Spinal cord (tissue), 10 donors: ENCODE results near the gene GJA5. TPM values are rescaled to one million over a fixed set of nuclear protein-coding genes. Genes with fewer than 3 reads are reported as not detected.

ENCODE experiments used
- DNase-seq, 6 donors: peaks; one replicate each; pipeline versions ENCODE4 v3.0.0 to v3.0.0-alpha.2; 2013 to 2015; ENCODE audit warnings: low spot score in 6 of 6, low read depth in 4 of 6
- H3K27ac ChIP-seq: one replicate; pipeline ENCODE4 v1.5.1; 2013; ENCODE audit warnings: low read depth, low read length, control low read depth
- H3K27me3 ChIP-seq: one replicate; pipeline ENCODE4 v1.6.1; 2013; ENCODE audit warnings: low read length; ENCODE audit not compliant: control insufficient read depth, insufficient read depth
- H3K36me3 ChIP-seq: one replicate; pipeline ENCODE4 v1.6.1; 2013; ENCODE audit warnings: low read length; ENCODE audit not compliant: control insufficient read depth, insufficient read depth
- H3K4me1 ChIP-seq: one replicate; pipeline ENCODE4 v1.6.1; 2013; ENCODE audit warnings: low read length; ENCODE audit not compliant: control insufficient read depth, insufficient read depth
- H3K4me3 ChIP-seq: one replicate; pipeline ENCODE4 v1.5.1; 2013; ENCODE audit warnings: low read depth, low read length, control low read depth
- H3K9me3 ChIP-seq: one replicate; pipeline ENCODE4 v1.6.1; 2013; ENCODE audit warnings: low read length; ENCODE audit not compliant: control insufficient read depth, insufficient read depth
- WGBS: methylation state at CpG from one replicate; pipeline ENCODE4 v1.1.5; 2013; ENCODE audit warnings: missing lambda C conversion rate; ENCODE audit not compliant: insufficient coverage; 5-methylcytosine and 5-hydroxymethylcytosine counted together
- polyA plus RNA-seq, 2 donors: library from polyadenylated mRNA; unstranded; fragments of 120-200 nt; gene quantifications; one replicate each; pipeline ENCODE4 v1.2.1, GENCODE V29; 2013; ENCODE audit not compliant: insufficient read length in 2 of 2
- total RNA-seq, 2 donors: library from RNA; depleted of rRNA in 1 of 2; stranded (reverse); fragments of 120-200 nt in 1 of 2; fragments of >200 nt in 1 of 2; gene quantifications; one replicate each; pipeline versions ENCODE4 v1.2.3 to v1.2.4, GENCODE V29; 2013 to 2014
- donor health status: healthy.

The GJA5 gene
- total and polyA plus RNA-seq, 4 donors = 3.5 to 27.5 (median 6.1) TPM

GRCh38 chr1:147752511-147752910, 7.9 kb downstream of the GJA5 start:
- H3K27ac ChIP-seq = no peak overlapping the region
- H3K9me3 ChIP-seq = no peaks in the 10 kb centered on the region
- H3K27me3 ChIP-seq = no peaks in the 10 kb centered on the region
- 51% methylated on average over 2 of the region's 7 CpGs for WGBS
- H3K4me1 ChIP-seq = no peaks in the 10 kb centered on the region
- H3K4me3 ChIP-seq = no peak overlapping the region
- H3K36me3 ChIP-seq = no peaks in the 10 kb centered on the region
- DNase-seq = peak in 1 of 6 donors; percentile 73

- 100% methylated on average over 1 of the region's 5 CpGs for WGBS
- Histone ChIP-seq H3K27me3 (no peaks in the 10 kb centered on the region), H3K27ac (no peak overlapping the region), H3K9me3 (no peaks in the 10 kb centered on the region), H3K4me3 (no peak overlapping the region), H3K4me1 (no peaks in the 10 kb centered on the region), H3K36me3 (no peaks in the 10 kb centered on the region)
- no peak for DNase-seq
These were observed 9.1 kb downstream of the GJA5 start for GRCh38 chr1:147751346-147751745.

DNA sequence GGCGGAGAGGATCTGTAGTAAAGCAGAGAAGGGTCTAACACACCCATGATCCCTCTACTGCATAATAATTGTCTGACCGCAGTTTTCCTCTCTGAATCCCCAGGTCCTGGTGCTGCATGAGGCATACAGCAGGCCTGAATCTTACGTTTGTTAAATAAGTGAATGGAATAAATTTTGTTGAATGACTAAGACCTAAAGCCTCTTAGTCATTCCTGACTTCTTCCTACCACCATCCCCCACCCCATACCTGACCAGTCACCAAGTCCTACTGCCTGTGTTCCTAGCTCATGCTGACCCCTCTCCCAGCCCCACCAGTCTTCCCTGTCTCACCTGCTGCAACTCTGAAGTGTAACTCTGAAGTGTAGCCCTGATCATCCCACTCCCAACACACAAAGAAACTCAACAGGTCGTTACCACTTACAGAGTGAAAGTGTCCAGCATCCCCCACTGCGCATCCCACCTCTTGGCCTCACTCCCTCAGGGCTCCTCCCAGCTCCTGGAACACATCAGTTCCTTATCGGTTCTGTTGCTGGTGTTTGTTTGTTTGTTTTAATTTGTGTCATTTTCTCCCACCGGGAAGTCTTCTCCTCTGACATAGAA, 9.7 kb downstream of the GJA5 start:
- 83% methylated on average over 2 of the region's 7 CpGs for WGBS
- Histone ChIP-seq H3K27ac (no peak overlapping the region), H3K27me3 (no peaks in the 10 kb centered on the region), H3K4me3 (no peak overlapping the region), H3K9me3 (no peaks in the 10 kb centered on the region), H3K36me3 (no peaks in the 10 kb centered on the region), H3K4me1 (no peaks in the 10 kb centered on the region)
- DNase-seq = no peak

DNA sequence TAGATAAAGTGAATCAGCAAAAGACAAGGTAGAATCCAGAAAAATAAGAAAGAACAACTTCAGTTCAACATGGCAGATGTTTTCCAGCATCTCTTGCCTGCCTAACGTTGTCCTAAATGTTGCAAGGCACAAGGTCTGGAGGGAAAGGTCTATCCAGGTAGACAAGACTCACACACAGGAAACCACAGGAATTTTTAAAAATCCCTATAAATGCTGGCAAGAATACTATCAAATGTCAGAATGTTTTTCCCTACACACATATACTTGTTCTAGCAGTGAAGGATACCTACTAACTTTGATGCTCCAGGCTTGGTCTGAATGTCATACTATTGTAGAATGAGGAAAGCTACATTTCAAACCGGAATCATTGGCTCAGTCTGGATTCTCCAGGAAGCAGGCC, 10.6 kb downstream of the GJA5 start:
- Histone ChIP-seq H3K4me1 (no peaks in the 10 kb centered on the region), H3K4me3 (no peak overlapping the region), H3K9me3 (no peaks in the 10 kb centered on the region), H3K27me3 (no peaks in the 10 kb centered on the region), H3K27ac (no peak overlapping the region), H3K36me3 (no peaks in the 10 kb centered on the region)
- 94% methylated on average over 2 of the region's 2 CpGs for WGBS
- no peak for DNase-seq

- Histone ChIP-seq H3K36me3 (no peaks in the 10 kb centered on the region), H3K27ac (no peak overlapping the region), H3K4me3 (no peak overlapping the region), H3K4me1 (no peaks in the 10 kb centered on the region), H3K27me3 (no peaks in the 10 kb centered on the region), H3K9me3 (no peaks in the 10 kb centered on the region)
- no peak for DNase-seq
- 73% methylated on average over 2 of the region's 3 CpGs for whole genome bisulfite sequencing
These were observed 11.6 kb downstream of the GJA5 start for GRCh38 chr1:147748676-147749350.

DNA sequence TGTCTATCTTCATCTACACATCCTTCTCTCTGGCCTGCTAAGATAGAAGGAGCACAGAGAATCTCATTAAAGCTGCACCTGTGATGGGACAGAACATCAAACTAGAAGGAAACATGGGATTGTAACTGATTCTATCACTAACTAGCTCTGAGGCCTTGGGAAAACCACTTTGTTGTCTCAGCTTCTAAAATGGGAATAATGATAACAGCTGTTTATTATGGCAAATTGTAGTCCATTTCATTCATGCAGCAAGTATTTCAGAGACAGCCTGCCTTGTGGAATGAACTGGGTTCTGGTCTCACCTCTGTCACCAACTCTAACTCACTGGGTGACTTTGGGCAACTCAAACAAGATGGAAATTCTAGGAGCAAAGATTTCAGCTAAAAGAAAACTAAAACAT, 12.4 kb downstream of the GJA5 start:
- no peaks in the 10 kb centered on the region for H3K36me3 ChIP-seq
- H3K4me3 ChIP-seq = no peak overlapping the region
- H3K27me3 ChIP-seq = no peaks in the 10 kb centered on the region
- no peaks in the 10 kb centered on the region for H3K4me1 ChIP-seq
- H3K27ac ChIP-seq = no peak overlapping the region
- DNase-seq = no peak
- H3K9me3 ChIP-seq = no peaks in the 10 kb centered on the region

DNA sequence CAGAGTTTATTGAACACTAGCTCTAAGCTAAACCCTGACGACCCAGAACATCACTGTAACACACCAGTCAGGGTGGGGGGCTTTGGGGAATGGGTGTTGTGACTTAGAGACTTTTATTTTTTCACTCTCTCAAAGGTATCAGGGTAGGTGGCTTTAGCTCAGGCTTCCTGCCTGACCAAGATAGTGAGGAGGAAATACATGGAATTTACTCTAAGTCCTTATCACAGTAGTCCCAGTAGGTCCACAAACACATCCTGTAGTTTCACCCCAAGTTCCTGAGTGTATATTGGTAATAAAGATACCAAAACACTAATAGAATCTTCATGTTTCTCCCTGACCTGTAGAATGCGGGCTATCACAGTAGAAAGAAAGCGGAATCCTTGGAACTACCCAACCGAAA, 15.1 kb downstream of the GJA5 start:
- H3K27me3 ChIP-seq = no peaks in the 10 kb centered on the region
- no peaks in the 10 kb centered on the region for H3K9me3 ChIP-seq
- no CpG with 5 or more reads among the region's 4 CpGs for WGBS
- DNase-seq = no peak
- no peak overlapping the region for H3K4me3 ChIP-seq
- H3K4me1 ChIP-seq = no peaks in the 10 kb centered on the region
- no peaks in the 10 kb centered on the region for H3K36me3 ChIP-seq
- no peak overlapping the region for H3K27ac ChIP-seq

- WGBS = 67% methylated on average over 1 of the region's 1 CpG
- peak in 2 of 6 donors; percentile 5 to 30 for DNase-seq
- Histone ChIP-seq H3K36me3 (no peaks in the 10 kb centered on the region), H3K4me3 (no peak overlapping the region), H3K27me3 (no peaks in the 10 kb centered on the region), H3K27ac (no peak overlapping the region), H3K9me3 (no peaks in the 10 kb centered on the region), H3K4me1 (no peaks in the 10 kb centered on the region)
These were observed 19.3 kb downstream of the GJA5 start for GRCh38 chr1:147741065-147741464.

- no peak for DNase-seq
- Histone ChIP-seq H3K9me3 (no peaks in the 10 kb centered on the region), H3K27me3 (no peaks in the 10 kb centered on the region), H3K4me3 (no peak overlapping the region), H3K4me1 (no peaks in the 10 kb centered on the region), H3K27ac (no peak overlapping the region), H3K36me3 (no peaks in the 10 kb centered on the region)
- WGBS = 100% methylated on average over 3 of the region's 3 CpGs
These were observed 20.0 kb downstream of the GJA5 start for GRCh38 chr1:147740391-147740790.

DNA sequence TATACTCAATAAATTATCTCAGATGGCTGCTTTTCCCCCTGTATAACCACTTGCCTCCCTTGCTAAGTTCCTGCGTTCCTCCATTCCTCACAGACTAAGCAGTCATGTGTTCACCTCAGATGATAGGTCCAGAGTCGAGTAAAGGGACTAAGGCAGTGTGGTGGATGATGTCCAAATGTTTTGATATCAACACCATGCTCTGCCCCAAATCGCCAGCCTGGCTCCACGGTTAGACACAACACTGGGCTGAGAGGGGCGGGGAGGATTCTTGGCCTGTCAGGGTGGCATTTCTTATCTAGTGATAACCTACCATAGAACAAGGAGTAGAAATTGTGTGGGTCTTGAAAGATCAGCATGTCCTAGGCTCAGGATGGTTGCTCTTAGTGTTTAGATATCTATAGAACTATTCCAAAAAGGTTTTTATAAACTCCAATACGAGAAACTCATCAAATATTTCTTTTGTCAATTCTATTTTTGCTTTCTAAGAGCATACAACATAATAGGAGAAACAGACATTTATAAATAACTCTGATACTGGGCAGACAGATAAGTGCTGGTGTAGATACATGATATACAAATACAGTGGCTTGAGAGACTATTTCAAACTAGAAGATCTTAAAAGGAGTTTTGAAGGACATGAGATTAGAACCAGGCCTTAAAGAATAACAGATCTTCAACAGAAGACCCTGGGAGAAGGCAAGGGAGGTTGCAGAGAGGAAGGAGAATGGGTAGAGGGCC, 21.5 kb downstream of the GJA5 start:
- Histone ChIP-seq H3K4me3 (no peak overlapping the region), H3K27me3 (no peaks in the 10 kb centered on the region), H3K9me3 (no peaks in the 10 kb centered on the region), H3K4me1 (no peaks in the 10 kb centered on the region), H3K36me3 (no peaks in the 10 kb centered on the region), H3K27ac (no peak overlapping the region)
- DNase-seq = no peak
- WGBS = no CpG with 5 or more reads among the region's 6 CpGs
